Muscle of leg (tissue), 11 donors: Measurements from ENCODE around the gene HOXB7. TPM values are rescaled to one million over a fixed set of nuclear protein-coding genes. Genes with fewer than 3 reads are reported as not detected.

Experiments used
- DNase-seq: peaks from one replicate; pipeline ENCODE4 v3.0.0; 2013
- H3K27ac ChIP-seq: one replicate; pipeline ENCODE4 v1.5.1; 2013; ENCODE audit warnings: mild to moderate bottlenecking, low read length, control low read depth
- H3K27me3 ChIP-seq: one replicate; pipeline ENCODE4 v1.6.1; 2013; ENCODE audit warnings: low read length; ENCODE audit not compliant: control insufficient read depth, insufficient read depth
- H3K36me3 ChIP-seq: one replicate; pipeline ENCODE4 v1.6.1; 2013; ENCODE audit warnings: low read length; ENCODE audit not compliant: control insufficient read depth, insufficient read depth
- H3K4me1 ChIP-seq: one replicate; pipeline ENCODE4 v1.6.1; 2013; ENCODE audit warnings: low read length; ENCODE audit not compliant: control insufficient read depth, insufficient read depth
- H3K4me3 ChIP-seq: one replicate; pipeline ENCODE4 v1.5.1; 2013; ENCODE audit warnings: low read length, control low read depth
- H3K9me3 ChIP-seq: replicated peaks from 2 replicates; pipeline ENCODE4 v1.6.1; 2013; ENCODE audit warnings: low read depth, low read length; ENCODE audit not compliant: control insufficient read depth
- WGBS: methylation state at CpG from one replicate; pipeline ENCODE4 v1.1.5; 2013; ENCODE audit warnings: missing lambda C conversion rate; ENCODE audit not compliant: insufficient coverage; 5-methylcytosine and 5-hydroxymethylcytosine counted together
- polyA plus RNA-seq, 8 donors: library from polyadenylated mRNA; unstranded; fragments of 120-200 nt; gene quantifications; one replicate each; pipeline versions ENCODE4 v1.2.1 to v1.2.3, GENCODE V29; 2013; ENCODE audit warnings: inconsistent platforms in 1 of 8, low replicate concordance in 1 of 8; ENCODE audit not compliant: insufficient read length in 8 of 8, insufficient read depth in 1 of 8
- total RNA-seq: library from RNA; stranded (reverse); fragments of 120-200 nt; gene quantifications from one replicate; pipeline ENCODE4 v1.2.4, GENCODE V29; 2013

The HOXB7 gene
- total and polyA plus RNA-seq, 9 donors: 2.3 to 4.7 (median 3.7) TPM

DNA sequence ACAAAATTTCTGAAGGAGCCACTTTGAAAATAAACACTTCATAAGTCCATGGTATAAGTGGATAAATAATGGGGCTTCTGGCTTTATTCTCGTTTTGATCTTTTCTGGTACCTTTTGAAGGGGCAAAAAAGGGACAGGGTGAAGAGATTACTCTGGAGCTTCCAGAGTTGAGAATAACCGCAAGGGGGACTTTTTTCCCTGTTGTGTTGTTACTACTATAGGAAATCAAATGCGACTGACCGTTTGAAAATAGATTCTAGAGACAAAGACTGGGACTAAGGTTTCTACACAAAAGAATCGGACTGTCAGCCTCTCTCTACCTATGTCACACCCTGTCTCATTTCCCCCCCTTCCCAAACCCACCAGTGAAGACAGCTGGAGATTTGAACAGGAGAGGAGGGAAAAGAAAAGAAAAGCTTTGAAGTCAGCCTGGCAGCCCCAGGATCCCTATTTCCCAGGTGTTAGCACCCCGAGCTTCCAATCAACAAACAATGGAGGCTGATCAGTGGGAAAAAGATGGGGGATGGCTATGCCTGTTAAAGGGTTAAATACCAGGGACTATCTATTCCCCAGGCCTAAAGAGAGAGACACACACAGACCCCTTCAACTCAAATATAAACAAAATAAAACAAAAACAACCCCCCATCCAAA lies 41.0 kb downstream of the HOXB7 start:
- no peak overlapping the region for H3K4me3 ChIP-seq

DNA sequence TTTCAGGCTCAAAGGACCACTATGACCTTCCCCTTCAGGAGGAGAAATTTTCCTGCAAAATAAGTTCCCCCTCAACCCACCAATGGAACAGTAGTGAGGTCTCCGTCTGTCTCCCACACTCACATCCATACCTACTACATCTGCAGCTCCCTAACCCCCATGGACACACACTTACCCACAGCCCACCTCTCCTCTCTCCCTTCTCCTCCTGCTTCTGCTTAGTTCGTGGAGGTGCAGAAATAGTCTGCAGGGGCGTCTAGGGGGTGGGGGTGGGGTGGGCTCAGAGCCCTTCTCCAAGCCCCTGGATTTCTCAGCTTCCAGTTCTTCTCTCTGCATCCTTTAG lies 41.6 kb downstream of the HOXB7 start:
- H3K9me3 ChIP-seq: no peaks in the 10 kb centered on the region
- WGBS: 43% methylated on average over 1 of the region's 3 CpGs
- peaks cover 99% of the 10 kb centered on the region for H3K27me3 ChIP-seq
- no peak for DNase-seq
- no peak overlapping the region for H3K4me3 ChIP-seq
- H3K27ac ChIP-seq: peak overlapping the region; percentile 13
- H3K36me3 ChIP-seq: no peaks in the 10 kb centered on the region
- peaks cover 24% of the 10 kb centered on the region for H3K4me1 ChIP-seq

More for the DNA sequence above, 41.0 kb downstream of the HOXB7 start:
- no peak for DNase-seq
- Histone ChIP-seq H3K27ac (peak overlapping the region; percentile 60), H3K36me3 (no peaks in the 10 kb centered on the region), H3K4me1 (peaks cover 24% of the 10 kb centered on the region), H3K27me3 (peaks cover 99% of the 10 kb centered on the region), H3K9me3 (no peaks in the 10 kb centered on the region)
- 18% methylated on average over 1 of the region's 6 CpGs for WGBS

DNA sequence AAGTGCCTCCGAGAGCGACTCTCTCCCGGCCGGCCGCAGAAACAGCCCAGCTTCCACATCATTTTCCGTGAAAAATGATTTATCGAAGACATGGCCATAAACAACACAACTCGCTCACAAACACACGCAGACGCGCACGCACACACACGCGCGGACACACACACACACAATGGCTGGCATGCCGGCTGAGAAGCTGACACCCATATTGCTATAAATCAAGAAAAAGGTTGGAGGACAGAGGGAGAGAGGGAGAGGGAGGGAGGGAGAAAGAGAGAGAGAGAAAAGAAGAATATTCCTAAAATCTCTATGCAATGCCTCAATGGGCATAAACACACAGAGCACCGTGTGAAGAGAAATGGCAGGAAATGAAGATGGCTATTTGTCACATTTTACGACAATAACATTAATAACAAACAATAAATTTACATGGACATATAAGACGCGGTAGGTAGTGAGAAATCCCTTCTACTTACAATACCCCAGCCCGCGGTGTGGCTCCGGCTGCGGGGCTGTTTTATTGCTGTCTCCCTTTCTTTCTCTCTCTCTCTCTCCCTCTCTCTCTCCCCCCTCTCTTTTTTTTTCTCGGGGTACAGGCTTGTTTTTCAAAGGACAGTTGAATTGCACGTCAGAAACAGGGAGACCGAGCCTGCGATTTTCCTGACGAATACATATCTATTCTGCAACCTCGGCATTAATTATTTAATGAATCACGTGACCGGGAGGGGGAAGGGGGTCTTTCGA lies 42.1 kb downstream of the HOXB7 start:
- Histone ChIP-seq H3K4me3 (no peak overlapping the region), H3K36me3 (no peaks in the 10 kb centered on the region), H3K27me3 (peaks cover 97% of the 10 kb centered on the region), H3K4me1 (peaks cover 27% of the 10 kb centered on the region), H3K27ac (peak overlapping the region; percentile 38), H3K9me3 (no peaks in the 10 kb centered on the region)
- 9% methylated on average over 4 of the region's 33 CpGs for WGBS
- no peak for DNase-seq

DNA sequence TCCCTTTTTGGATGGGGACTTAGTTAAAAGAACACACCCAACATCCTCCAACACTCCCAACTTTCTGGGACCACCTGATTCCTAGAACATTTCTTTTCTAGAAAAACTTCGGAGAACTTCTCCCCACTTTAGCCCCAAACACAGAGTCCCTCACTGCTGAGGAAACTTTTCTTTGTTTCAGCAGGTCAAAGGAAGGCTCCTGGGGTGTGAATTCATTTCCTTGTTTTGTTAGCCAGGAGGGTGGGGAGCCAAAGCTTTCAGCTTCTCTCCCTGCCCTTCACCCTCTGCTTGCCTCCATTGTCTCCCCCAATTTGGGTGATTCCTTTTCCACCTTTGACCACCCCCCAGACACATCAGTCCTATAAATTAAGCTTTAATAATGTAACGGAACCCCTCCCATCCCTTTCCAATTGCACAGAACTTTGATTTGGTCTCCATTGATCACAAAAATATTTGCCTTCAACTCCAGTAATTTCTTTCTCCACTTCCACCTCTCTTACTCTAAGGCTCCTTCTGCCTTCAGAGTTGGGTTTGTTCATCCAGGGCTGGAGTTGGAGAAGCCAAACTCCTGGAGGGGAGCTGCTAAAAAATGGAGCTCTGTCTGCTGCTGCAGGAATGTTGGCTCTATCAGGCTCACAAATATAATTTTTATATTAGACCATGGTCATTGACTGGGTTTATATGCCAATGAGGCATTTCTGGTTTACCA lies 43.0 kb downstream of the HOXB7 start:
- H3K27ac ChIP-seq: peak overlapping the region; percentile 31
- no peaks in the 10 kb centered on the region for H3K9me3 ChIP-seq
- H3K36me3 ChIP-seq: no peaks in the 10 kb centered on the region
- H3K27me3 ChIP-seq: peaks cover 97% of the 10 kb centered on the region
- peaks cover 33% of the 10 kb centered on the region for H3K4me1 ChIP-seq
- no peak overlapping the region for H3K4me3 ChIP-seq
- no peak for DNase-seq
- WGBS: 33% methylated on average over 1 of the region's 2 CpGs

DNA sequence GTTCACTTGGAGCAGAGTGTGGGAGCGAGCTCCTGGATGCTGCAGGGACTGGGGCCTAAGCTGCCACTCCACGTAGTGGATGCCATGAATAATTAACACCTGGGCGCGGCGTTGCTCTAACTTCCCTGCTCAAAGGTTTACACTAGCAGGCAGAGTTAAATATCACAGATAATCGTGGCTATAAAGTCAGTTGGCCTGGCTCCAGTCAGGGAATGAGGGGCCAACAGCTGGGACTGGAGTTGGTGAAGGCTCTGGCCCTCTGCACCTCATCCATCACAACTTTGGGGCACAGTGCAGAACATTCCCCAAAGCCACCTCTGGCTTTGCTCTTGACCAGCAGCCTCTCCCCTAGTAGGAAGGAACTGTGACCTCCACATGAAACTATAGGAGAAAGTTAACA lies 43.6 kb downstream of the HOXB7 start:
- peak overlapping the region; percentile 6 for H3K27ac ChIP-seq
- peaks cover 34% of the 10 kb centered on the region for H3K4me1 ChIP-seq
- DNase-seq: no peak
- no peak overlapping the region for H3K4me3 ChIP-seq
- WGBS: 63% methylated on average over 5 of the region's 6 CpGs
- H3K27me3 ChIP-seq: peaks cover 96% of the 10 kb centered on the region
- no peaks in the 10 kb centered on the region for H3K36me3 ChIP-seq
- H3K9me3 ChIP-seq: no peaks in the 10 kb centered on the region

DNA sequence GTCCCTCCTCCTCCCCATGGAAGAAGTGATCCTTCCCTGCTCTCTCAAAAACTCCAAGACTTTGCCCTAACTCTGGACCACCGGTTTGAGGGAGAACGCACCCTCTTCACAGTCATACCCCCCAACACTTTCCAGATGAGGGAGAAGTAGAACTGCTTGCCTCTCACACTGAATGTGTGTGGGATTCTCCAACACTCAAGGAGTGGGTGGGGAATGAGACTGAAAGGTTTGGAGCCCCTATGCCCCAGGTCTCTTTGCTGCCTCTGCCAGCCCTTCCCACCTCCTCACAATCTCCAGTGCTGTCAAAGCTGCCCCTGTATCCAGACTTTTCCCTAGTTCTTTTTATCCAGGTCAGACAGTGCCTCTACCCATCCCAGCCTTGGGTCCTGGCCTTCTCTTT lies 44.1 kb downstream of the HOXB7 start:
- no peak for DNase-seq
- no CpG with 5 or more reads among the region's 2 CpGs for WGBS
- no peak overlapping the region for H3K27ac ChIP-seq
- no peak overlapping the region for H3K4me3 ChIP-seq
- no peaks in the 10 kb centered on the region for H3K36me3 ChIP-seq
- H3K27me3 ChIP-seq: peaks cover 96% of the 10 kb centered on the region
- peaks cover 35% of the 10 kb centered on the region for H3K4me1 ChIP-seq
- no peaks in the 10 kb centered on the region for H3K9me3 ChIP-seq

DNA sequence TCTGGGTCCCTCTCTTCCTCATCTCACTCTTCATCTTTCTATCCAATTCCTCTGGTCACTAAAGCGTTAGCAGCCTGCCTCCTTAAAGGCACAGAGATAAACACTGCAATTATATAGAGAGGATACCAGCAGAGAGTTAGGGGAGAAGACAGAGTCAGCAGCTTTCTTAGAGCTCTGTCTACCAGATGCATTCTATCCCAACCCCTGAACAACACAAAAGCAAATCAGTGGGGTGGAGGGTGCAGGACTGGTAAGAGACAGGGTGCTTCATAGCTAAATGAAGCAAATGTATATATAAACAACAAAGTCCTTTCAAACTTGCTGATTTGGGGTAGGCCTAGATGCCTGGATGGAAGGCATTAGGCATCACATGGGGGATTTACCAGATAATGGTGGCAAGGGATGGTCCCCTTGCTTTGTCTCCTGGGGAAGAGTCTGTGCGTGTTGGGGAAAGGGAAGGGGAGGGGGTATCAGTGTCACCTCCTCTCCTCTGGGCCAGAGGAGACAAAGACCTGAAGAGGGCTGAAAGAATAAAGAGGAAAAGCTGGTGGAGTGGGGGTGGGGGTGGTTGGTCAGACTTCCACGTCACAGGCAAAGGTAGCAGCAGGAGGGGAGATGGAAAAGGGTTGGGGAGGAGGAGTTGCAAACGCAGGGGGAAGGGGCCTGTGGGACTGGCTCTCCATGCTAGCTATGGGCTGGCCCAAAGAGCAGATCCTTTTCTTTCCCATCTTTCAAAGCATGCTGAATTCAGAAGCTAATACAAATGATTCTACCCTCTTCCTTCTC lies 44.7 kb downstream of the HOXB7 start:
- Histone ChIP-seq H3K9me3 (no peaks in the 10 kb centered on the region), H3K4me3 (no peak overlapping the region), H3K27me3 (peaks cover 96% of the 10 kb centered on the region), H3K36me3 (no peaks in the 10 kb centered on the region), H3K4me1 (peaks cover 29% of the 10 kb centered on the region), H3K27ac (no peak overlapping the region)
- WGBS: 46% methylated on average over 2 of the region's 4 CpGs
- DNase-seq: no peak

DNA sequence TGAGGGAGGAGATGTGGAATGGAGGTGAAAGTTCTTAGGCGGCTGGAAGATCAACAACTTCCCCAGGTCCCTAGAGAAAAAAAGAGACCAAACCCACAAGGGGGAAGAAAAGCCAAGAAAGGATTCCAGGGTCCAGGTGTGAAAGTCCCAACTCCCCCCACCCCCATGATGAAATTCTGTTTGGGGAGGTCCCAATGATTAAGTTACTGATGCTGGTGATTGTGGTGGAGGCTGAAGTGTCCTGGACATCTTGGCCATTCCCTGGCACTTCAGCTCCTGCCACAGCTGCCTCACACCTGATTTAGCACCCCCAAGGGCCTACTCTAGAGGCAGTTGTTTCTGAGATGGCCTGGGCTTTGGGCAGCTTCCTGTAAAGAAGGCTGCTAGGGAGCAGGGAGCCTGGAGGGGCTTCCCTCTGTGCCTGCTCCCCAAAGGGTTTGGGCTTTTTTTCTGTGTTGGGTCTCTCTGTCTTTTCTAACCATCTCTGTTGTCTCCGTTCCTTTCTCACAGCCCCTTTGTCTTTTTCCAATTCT lies 45.7 kb downstream of the HOXB7 start:
- Histone ChIP-seq H3K27me3 (peaks cover 94% of the 10 kb centered on the region), H3K9me3 (no peaks in the 10 kb centered on the region), H3K36me3 (no peaks in the 10 kb centered on the region), H3K4me3 (peak overlapping the region; percentile 48), H3K4me1 (peaks cover 20% of the 10 kb centered on the region), H3K27ac (peak overlapping the region; percentile 38)
- WGBS: no CpG with 5 or more reads among the region's 2 CpGs
- no peak for DNase-seq

DNA sequence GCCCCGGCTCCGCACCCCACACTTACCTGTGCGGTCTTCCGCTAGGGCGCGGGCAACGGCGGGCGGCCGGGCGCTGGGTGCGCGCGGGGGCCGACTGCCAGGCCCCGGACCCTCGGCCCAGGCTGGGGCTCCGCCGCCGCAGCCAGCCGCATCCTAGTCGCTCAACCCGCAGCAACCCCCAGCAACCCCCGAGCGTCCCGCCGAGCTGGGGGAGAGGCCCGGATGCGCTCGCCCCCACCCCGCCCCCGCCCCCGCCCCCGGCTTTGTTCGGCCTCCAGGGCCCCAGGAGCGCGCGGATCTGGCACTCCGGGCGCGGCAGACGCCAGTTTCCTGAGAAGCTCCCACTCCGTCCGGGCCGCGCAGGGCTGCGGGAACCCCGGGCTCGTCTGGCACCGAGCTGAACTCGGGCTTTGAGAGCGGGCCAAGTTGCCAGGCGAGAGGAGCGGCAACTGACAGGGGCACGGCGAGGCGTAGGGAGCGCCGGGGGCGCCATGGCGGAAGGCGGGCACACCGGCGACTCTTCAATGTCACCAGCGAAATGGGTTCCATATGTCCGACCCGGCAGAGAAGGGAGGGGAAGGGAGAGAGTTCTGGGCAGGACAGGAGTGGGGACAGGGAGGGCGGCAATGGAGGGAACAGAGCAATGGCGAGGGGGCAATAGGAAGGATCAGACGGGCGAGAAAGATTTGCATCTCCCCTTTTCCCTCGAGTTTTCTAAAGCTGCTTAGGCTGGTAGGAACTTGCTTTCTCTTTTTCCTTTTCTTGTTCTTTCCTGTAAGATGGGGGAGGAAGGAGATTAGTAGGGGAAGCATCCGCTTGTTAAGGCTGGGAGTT lies 46.4 kb downstream of the HOXB7 start:
- 7% methylated on average over 56 of the region's 73 CpGs for WGBS
- peaks cover 94% of the 10 kb centered on the region for H3K27me3 ChIP-seq
- no peaks in the 10 kb centered on the region for H3K9me3 ChIP-seq
- H3K27ac ChIP-seq: peak overlapping the region; percentile 38
- H3K4me3 ChIP-seq: peak overlapping the region; percentile 48
- no peaks in the 10 kb centered on the region for H3K36me3 ChIP-seq
- peaks cover 20% of the 10 kb centered on the region for H3K4me1 ChIP-seq
- no peak for DNase-seq
